Measurements from ENCODE around the gene SEPTIN12. TPM values are rescaled to one million over a fixed set of nuclear protein-coding genes. Genes with fewer than 3 reads are reported as not detected.
A peak's percentile ranks its signal among the peaks of the same experiment; 100 is the strongest.

The SEPTIN12 gene
- total RNA-seq, 1 experiment from 2014 or later, result not detected

- ChIA-PET POLR2A (interaction anchor here (0.6 kb wide), 1 partner anchor 224 kb away, joined by 4 read pairs; no protein-coding TSS in a partner anchor), CTCF (no interaction called here)
- H3K4me1 ChIP-seq (ENCODE audit: control insufficient read depth, insufficient read depth, low read length), result no peaks in the 10 kb centered on the region
- no peaks in the 10 kb centered on the region for H3K27me3 ChIP-seq (ENCODE audit: control insufficient read depth, insufficient read depth, low read length)
- H3K27ac ChIP-seq (ENCODE audit: low read length), result no peak overlapping the region
- intact Hi-C loops (cut with micrococcal nuclease; ENCODE audit: unreplicated experiment) (no loop called here), in situ Hi-C loops (cut with HindIII; ENCODE audit: low pct_unique_long_range_greater_than_20kb, low sequenced_read_pairs) (no loop called here)
- DNase-seq (ENCODE audit: low read depth, low spot score), result no peak
- TF ChIP-seq REST (IDR thresholded peaks at IDR 0.05; ENCODE audit: insufficient read depth in 1 of 2, low read depth in 2 of 2, low read length in 1 of 2) (no peak), TCF7L2 (IDR thresholded peaks at IDR 0.05; ENCODE audit: low read depth, low read length) (no peak), POLR2AphosphoS5 (IDR thresholded peaks at IDR 0.05; ENCODE audit: low read depth, low read length) (no peak), SIN3A (IDR thresholded peaks at IDR 0.05; ENCODE audit: borderline replicate concordance, insufficient read depth, low read depth, low read length) (no peak), CTCF (IDR thresholded peaks at IDR 0.05) (no peak)
- H3K36me3 ChIP-seq (ENCODE audit: control insufficient read depth, insufficient read depth, low read length), result peaks cover 23% of the 10 kb centered on the region
- H3K9me3 ChIP-seq (ENCODE audit: control insufficient read depth, insufficient read depth, low read depth, low read length), result no peaks in the 10 kb centered on the region
- no peak for ATAC-seq
- H3K4me3 ChIP-seq (ENCODE audit: low read depth in 2 of 2, low read length in 2 of 2), result no peak overlapping the region
- no TSS peak for BruUV-seq (replicated peaks)
These were observed 32.5 kb upstream of the SEPTIN12 start for GRCh38 chr16:4820652-4821051.

GRCh38 chr16:4814542-4815173 lies 26.5 kb upstream of the SEPTIN12 start:
- BruUV-seq (replicated peaks), result no TSS peak
- intact Hi-C loops (cut with micrococcal nuclease; ENCODE audit: unreplicated experiment), result no loop called here

More at GRCh38 chr16:4814542-4815173, 26.5 kb upstream of the SEPTIN12 start:
- Histone ChIP-seq H3K9me3 (ENCODE audit: control insufficient read depth, insufficient read depth, low read depth, low read length) (no peaks in the 10 kb centered on the region), H3K4me3 (ENCODE audit: low read depth in 2 of 2, low read length in 2 of 2) (no peak overlapping the region), H3K27ac (ENCODE audit: low read length) (no peak overlapping the region), H3K4me1 (ENCODE audit: control insufficient read depth, insufficient read depth, low read length) (no peaks in the 10 kb centered on the region), H3K36me3 (ENCODE audit: control insufficient read depth, insufficient read depth, low read length) (peaks cover 12% of the 10 kb centered on the region), H3K27me3 (ENCODE audit: control insufficient read depth, insufficient read depth, low read length) (no peaks in the 10 kb centered on the region)
- no peak for DNase-seq (ENCODE audit: low read depth, low spot score)
- ATAC-seq, result 0 out of 2 replicates have a peak, but pooled peaks have one; percentile 47
- in situ Hi-C loops (cut with HindIII; ENCODE audit: low pct_unique_long_range_greater_than_20kb, low sequenced_read_pairs), result loop anchor here (10.0 kb wide), 1 partner anchor 50 kb away; no protein-coding TSS in a partner anchor
- ChIA-PET POLR2A (interaction anchor here (0.6 kb wide), 1 partner anchor 127 kb away, joined by 6 read pairs; no protein-coding TSS in a partner anchor), CTCF (interaction anchor here (0.7 kb wide), 2 partner anchors 264 to 564 kb away, joined by 4 to 8 read pairs; no protein-coding TSS in a partner anchor)
- TF ChIP-seq REST (IDR thresholded peaks at IDR 0.05; ENCODE audit: insufficient read depth in 1 of 2, low read depth in 2 of 2, low read length in 1 of 2) (no peak), TCF7L2 (IDR thresholded peaks at IDR 0.05; ENCODE audit: low read depth, low read length) (no peak), POLR2AphosphoS5 (IDR thresholded peaks at IDR 0.05; ENCODE audit: low read depth, low read length) (no peak), SIN3A (IDR thresholded peaks at IDR 0.05; ENCODE audit: borderline replicate concordance, insufficient read depth, low read depth, low read length) (no peak), CTCF (IDR thresholded peaks at IDR 0.05) (no peak)

Data from Panc1 (cell line).